HEK293 (cell line): ENCODE data around the gene DNER.

Experiments used
- CTCF ChIP-seq: fragments of 450-650 bp; formaldehyde crosslinking; IDR thresholded peaks from 2 replicates; pipeline ENCODE4 v1.5.1; 2016; ENCODE audit warnings: missing biosample characterization, missing genetic modification characterization
- KLF7 ChIP-seq: fragments of 450-650 bp; formaldehyde crosslinking; IDR thresholded peaks from 2 replicates; pipeline ENCODE4 v1.5.1; 2016; ENCODE audit warnings: missing biosample characterization, missing genetic modification characterization, borderline replicate concordance
- TCF7L2 ChIP-seq: IDR thresholded peaks from 2 replicates; pipeline ENCODE4 v1.6.1; 2011; ENCODE audit warnings: low read depth, mild to moderate bottlenecking, inconsistent platforms, low read length, moderate library complexity, borderline replicate concordance
- ZBTB26 ChIP-seq: fragments of 450-650 bp; formaldehyde crosslinking; optimal IDR thresholded peaks from 2 replicates; pipeline ENCODE3; 2016; ENCODE audit warnings: missing biosample characterization, mild to moderate bottlenecking, missing genetic modification characterization
- ZBTB7A ChIP-seq: fragments of 450-650 bp; formaldehyde crosslinking; IDR thresholded peaks from 2 replicates; pipeline ENCODE4 v1.5.1; 2016; ENCODE audit warnings: low read depth, missing biosample characterization, missing genetic modification characterization
- ZNF747 ChIP-seq: fragments of 450-650 bp; formaldehyde crosslinking; IDR thresholded peaks from 2 replicates; pipeline ENCODE4 v1.5.1; 2016; ENCODE audit warnings: missing biosample characterization, missing genetic modification characterization

- no peak for TF ChIP-seq TCF7L2
- TF ChIP-seq CTCF (tag by site-specific recombination) = no peak
- no peak for TF ChIP-seq ZBTB26
- no peak for TF ChIP-seq ZNF747
- TF ChIP-seq ZBTB7A = no peak
- no peak for TF ChIP-seq KLF7 (tag by site-specific recombination)
These were observed at the start of gene DNER for GRCh38 chr2:229714080-229714735.
